Measurements from ENCODE around the gene GABBR1. TPM values are rescaled to one million over a fixed set of nuclear protein-coding genes. Genes with fewer than 3 reads are reported as not detected.

The GABBR1 gene
- total and polyA plus RNA-seq, 4 donors: 13.6 to 126 (median 97.3) TPM

GRCh38 chr6:29619578-29620160 lies 13.3 kb downstream of the GABBR1 start:
- Histone ChIP-seq H3K27ac (ENCODE audit: low read depth in 1 of 2, low read length in 2 of 2) (no peak overlapping the region), H3K9me3 (ENCODE audit: control insufficient read depth, low read length) (no peaks in the 10 kb centered on the region), H3K4me1 (ENCODE audit: control insufficient read depth in 1 of 2, insufficient read depth in 2 of 2, low read length in 2 of 2) (no peaks in the 10 kb centered on the region), H3K27me3 (ENCODE audit: control insufficient read depth in 1 of 2, insufficient read depth in 2 of 2, low read length in 1 of 2) (no peaks in the 10 kb centered on the region), H3K36me3 (ENCODE audit: control insufficient read depth in 1 of 2, insufficient read depth in 2 of 2, low read length in 1 of 2) (peaks cover 2 to 7% of the 10 kb centered on the region in 2 donors), H3K4me3 (ENCODE audit: low read length in 2 of 2) (no peak overlapping the region)
- WGBS, 2 donors: 71 to 83% methylated on average over 1 of the region's 1 CpG
- intact Hi-C loops (cut with DNase I): no loop called here
- ATAC-seq (ENCODE audit: low FRiP score) (no peak), DNase-seq (no peak)

- no peaks in the 10 kb centered on the region for H3K4me1 ChIP-seq (ENCODE audit: control insufficient read depth in 1 of 2, insufficient read depth in 2 of 2, low read length in 2 of 2)
- no peaks in the 10 kb centered on the region for H3K9me3 ChIP-seq (ENCODE audit: control insufficient read depth, low read length)
- 94 to 95% methylated on average over 8 of the region's 8 CpGs for WGBS, 2 donors
- DNase-seq (no peak), ATAC-seq (ENCODE audit: low FRiP score) (no peak)
- no peak overlapping the region for H3K27ac ChIP-seq (ENCODE audit: low read depth in 1 of 2, low read length in 2 of 2)
- H3K4me3 ChIP-seq (ENCODE audit: low read length in 2 of 2): no peak overlapping the region
- peaks cover 5 to 7% of the 10 kb centered on the region in 2 donors for H3K36me3 ChIP-seq (ENCODE audit: control insufficient read depth in 1 of 2, insufficient read depth in 2 of 2, low read length in 1 of 2)
- no peaks in the 10 kb centered on the region for H3K27me3 ChIP-seq (ENCODE audit: control insufficient read depth in 1 of 2, insufficient read depth in 2 of 2, low read length in 1 of 2)
- intact Hi-C loops (cut with DNase I): no loop called here
These were observed 15.0 kb downstream of the GABBR1 start for GRCh38 chr6:29617782-29618554.

- Histone ChIP-seq H3K4me3 (ENCODE audit: low read length in 2 of 2) (no peak overlapping the region), H3K4me1 (ENCODE audit: control insufficient read depth in 1 of 2, insufficient read depth in 2 of 2, low read length in 2 of 2) (no peaks in the 10 kb centered on the region), H3K9me3 (ENCODE audit: control insufficient read depth, low read length) (no peaks in the 10 kb centered on the region), H3K36me3 (ENCODE audit: control insufficient read depth in 1 of 2, insufficient read depth in 2 of 2, low read length in 1 of 2) (peaks cover 11 to 17% of the 10 kb centered on the region in 2 donors), H3K27me3 (ENCODE audit: control insufficient read depth in 1 of 2, insufficient read depth in 2 of 2, low read length in 1 of 2) (no peaks in the 10 kb centered on the region), H3K27ac (ENCODE audit: low read depth in 1 of 2, low read length in 2 of 2) (no peak overlapping the region)
- ATAC-seq (ENCODE audit: low FRiP score) (no peak), DNase-seq (no peak)
- intact Hi-C loops (cut with DNase I): no loop called here
- 79 to 82% methylated on average over 4 of the region's 4 CpGs for WGBS, 2 donors
These were observed 21.6 kb downstream of the GABBR1 start for GRCh38 chr6:29611426-29611825.

GRCh38 chr6:29610540-29610939 lies 22.4 kb downstream of the GABBR1 start:
- no peak overlapping the region for H3K27ac ChIP-seq (ENCODE audit: low read depth in 1 of 2, low read length in 2 of 2)
- no peaks in the 10 kb centered on the region for H3K9me3 ChIP-seq (ENCODE audit: control insufficient read depth, low read length)
- intact Hi-C loops (cut with DNase I): no loop called here
- no peak for ATAC-seq (ENCODE audit: low FRiP score)
- no peak for DNase-seq
- no peak overlapping the region for H3K4me3 ChIP-seq (ENCODE audit: low read length in 2 of 2)
- peaks cover 13 to 21% of the 10 kb centered on the region in 2 donors for H3K36me3 ChIP-seq (ENCODE audit: control insufficient read depth in 1 of 2, insufficient read depth in 2 of 2, low read length in 1 of 2)
- no peaks in the 10 kb centered on the region for H3K4me1 ChIP-seq (ENCODE audit: control insufficient read depth in 1 of 2, insufficient read depth in 2 of 2, low read length in 2 of 2)
- 87 to 90% methylated on average over 4 of the region's 4 CpGs for WGBS, 2 donors
- no peaks in the 10 kb centered on the region for H3K27me3 ChIP-seq (ENCODE audit: control insufficient read depth in 1 of 2, insufficient read depth in 2 of 2, low read length in 1 of 2)

- DNase-seq (no peak), ATAC-seq (ENCODE audit: low FRiP score) (no peak)
- intact Hi-C loops (cut with DNase I): no loop called here
- no peaks in the 10 kb centered on the region for H3K4me1 ChIP-seq (ENCODE audit: control insufficient read depth in 1 of 2, insufficient read depth in 2 of 2, low read length in 2 of 2)
- H3K36me3 ChIP-seq (ENCODE audit: control insufficient read depth in 1 of 2, insufficient read depth in 2 of 2, low read length in 1 of 2): peaks cover 13 to 24% of the 10 kb centered on the region in 2 donors
- H3K27ac ChIP-seq (ENCODE audit: low read depth in 1 of 2, low read length in 2 of 2): no peak overlapping the region
- no peak overlapping the region for H3K4me3 ChIP-seq (ENCODE audit: low read length in 2 of 2)
- H3K9me3 ChIP-seq (ENCODE audit: control insufficient read depth, low read length): no peaks in the 10 kb centered on the region
- no peaks in the 10 kb centered on the region for H3K27me3 ChIP-seq (ENCODE audit: control insufficient read depth in 1 of 2, insufficient read depth in 2 of 2, low read length in 1 of 2)
These were observed 24.9 kb downstream of the GABBR1 start for GRCh38 chr6:29608131-29608530.

- Histone ChIP-seq H3K27ac (ENCODE audit: low read depth in 1 of 2, low read length in 2 of 2) (no peak overlapping the region), H3K27me3 (ENCODE audit: control insufficient read depth in 1 of 2, insufficient read depth in 2 of 2, low read length in 1 of 2) (no peaks in the 10 kb centered on the region), H3K36me3 (ENCODE audit: control insufficient read depth in 1 of 2, insufficient read depth in 2 of 2, low read length in 1 of 2) (peaks cover 8 to 20% of the 10 kb centered on the region in 2 donors), H3K9me3 (ENCODE audit: control insufficient read depth, low read length) (no peaks in the 10 kb centered on the region), H3K4me1 (ENCODE audit: control insufficient read depth in 1 of 2, insufficient read depth in 2 of 2, low read length in 2 of 2) (no peaks in the 10 kb centered on the region), H3K4me3 (ENCODE audit: low read length in 2 of 2) (no peak overlapping the region)
- ATAC-seq (ENCODE audit: low FRiP score) (no peak), DNase-seq (no peak)
- 69 to 86% methylated on average over 2 of the region's 2 CpGs for WGBS, 2 donors
- intact Hi-C loops (cut with DNase I): no loop called here
These were observed 29.1 kb downstream of the GABBR1 start for GRCh38 chr6:29603930-29604329.

- no peaks in the 10 kb centered on the region for H3K27me3 ChIP-seq (ENCODE audit: control insufficient read depth in 1 of 2, insufficient read depth in 2 of 2, low read length in 1 of 2)
- H3K4me1 ChIP-seq (ENCODE audit: control insufficient read depth in 1 of 2, insufficient read depth in 2 of 2, low read length in 2 of 2): no peaks in the 10 kb centered on the region
- H3K9me3 ChIP-seq (ENCODE audit: control insufficient read depth, low read length): no peaks in the 10 kb centered on the region
- no peak for ATAC-seq (ENCODE audit: low FRiP score)
- intact Hi-C loops (cut with DNase I): no loop called here
- no peak for DNase-seq
- no peak overlapping the region for H3K27ac ChIP-seq (ENCODE audit: low read depth in 1 of 2, low read length in 2 of 2)
- H3K4me3 ChIP-seq (ENCODE audit: low read length in 2 of 2): no peak overlapping the region
- 86% methylated on average over 11 of the region's 11 CpGs for WGBS, 2 donors
- peaks cover 8 to 20% of the 10 kb centered on the region in 2 donors for H3K36me3 ChIP-seq (ENCODE audit: control insufficient read depth in 1 of 2, insufficient read depth in 2 of 2, low read length in 1 of 2)
These were observed 29.5 kb downstream of the GABBR1 start for GRCh38 chr6:29603456-29603855.

- intact Hi-C loops (cut with DNase I): no loop called here
- Histone ChIP-seq H3K27me3 (ENCODE audit: control insufficient read depth in 1 of 2, insufficient read depth in 2 of 2, low read length in 1 of 2) (no peaks in the 10 kb centered on the region), H3K4me1 (ENCODE audit: control insufficient read depth in 1 of 2, insufficient read depth in 2 of 2, low read length in 2 of 2) (no peaks in the 10 kb centered on the region), H3K27ac (ENCODE audit: low read depth in 1 of 2, low read length in 2 of 2) (no peak overlapping the region), H3K36me3 (ENCODE audit: control insufficient read depth in 1 of 2, insufficient read depth in 2 of 2, low read length in 1 of 2) (peaks cover 8 to 17% of the 10 kb centered on the region in 2 donors), H3K4me3 (ENCODE audit: low read length in 2 of 2) (no peak overlapping the region), H3K9me3 (ENCODE audit: control insufficient read depth, low read length) (no peaks in the 10 kb centered on the region)
- no peak for DNase-seq
- no peak for ATAC-seq (ENCODE audit: low FRiP score)
- 75 to 77% methylated on average over 12 of the region's 12 CpGs for WGBS, 2 donors
These were observed 30.2 kb downstream of the GABBR1 start for GRCh38 chr6:29602564-29603361.

Data from aorta (tissue), 5 donors.